IMR-90 (cell line): ENCODE data around the gene NR4A1. TPM values are rescaled to one million over a fixed set of nuclear protein-coding genes. Genes with fewer than 3 reads are reported as not detected.

Experiments
- ATAC-seq: fragments of 200-7000 bp; cut with Tn5 transposase; 2 replicates; pipeline ENCODE4 v1.9.1; 2020; ENCODE audit warnings: low read depth, mild to moderate bottlenecking, moderate library complexity
- BruUV-seq: library from RNA; stranded (reverse); fragments of 400-500 nt; replicated peaks from 2 replicates; lab custom pipeline; 2021; lab: Mats Ljungman, UMichigan
- CTCF ChIA-PET: fragments of 300-600 bp; formaldehyde crosslinking; extraction: SDS; loops from one replicate; lab custom pipeline; 2021; ENCODE audit warnings: antibody characterized with exemption; lab: Yijun Ruan, JAX
- POLR2A ChIA-PET: fragments of 300-600 bp; sonication (Branson Sonifier 250); formaldehyde crosslinking; loops from one replicate; lab custom pipeline; 2022; ENCODE audit warnings: antibody characterized with exemption; ENCODE audit not compliant: unreplicated experiment; lab: Charles Lee
- DNase-seq: peaks from one replicate; pipeline ENCODE4 v3.0.0; 2013
- H2AFZ ChIP-seq: replicated peaks from 2 replicates; pipeline ENCODE3; 2013; ENCODE audit warnings: low read length, mild to moderate bottlenecking; ENCODE audit not compliant: poor library complexity
- H2AK5ac ChIP-seq: 2 replicates; pipeline ENCODE4 v1.6.1; 2013; ENCODE audit warnings: low read depth, low read length, inconsistent platforms
- H2AK9ac ChIP-seq: replicated peaks from 2 replicates; pipeline ENCODE3; 2013; ENCODE audit warnings: mild to moderate bottlenecking, low read depth, low read length, moderate library complexity; ENCODE audit not compliant: poor library complexity
- H2BK120ac ChIP-seq: 2 replicates; pipeline ENCODE4 v1.6.1; 2013; ENCODE audit warnings: low read depth, low read length, inconsistent platforms
- H2BK15ac ChIP-seq: 3 replicates; pipeline ENCODE4 v1.6.1; 2013; ENCODE audit warnings: low read depth, low read length, inconsistent platforms
- H2BK20ac ChIP-seq: 2 replicates; pipeline ENCODE4 v1.6.1; 2013; ENCODE audit warnings: low read depth, mild to moderate bottlenecking, inconsistent platforms, low read length, moderate library complexity
- H2BK5ac ChIP-seq: 2 replicates; pipeline ENCODE4 v1.6.1; 2013; ENCODE audit warnings: mild to moderate bottlenecking, low read depth, low read length, inconsistent platforms; ENCODE audit not compliant: poor library complexity, severe bottlenecking
- H3K14ac ChIP-seq: replicated peaks from 2 replicates; pipeline ENCODE4 v1.6.1; 2013; ENCODE audit warnings: low read depth, low read length, inconsistent platforms
- H3K18ac ChIP-seq: 2 replicates; pipeline ENCODE4 v1.6.1; 2013; ENCODE audit warnings: low read depth, low read length, control low read depth
- H3K23ac ChIP-seq: 2 replicates; pipeline ENCODE4 v1.6.1; 2013; ENCODE audit warnings: low read depth, low read length, inconsistent platforms
- H3K27ac ChIP-seq: 2 replicates; pipeline ENCODE4 v1.5.1; 2013; ENCODE audit warnings: mild to moderate bottlenecking, control low read depth, low read length; ENCODE audit not compliant: insufficient read depth
- H3K27me3 ChIP-seq: 2 replicates; pipeline ENCODE4 v1.6.1; 2013; ENCODE audit warnings: low read length; ENCODE audit not compliant: control insufficient read depth, insufficient read depth
- H3K36me3 ChIP-seq: 2 replicates; pipeline ENCODE4 v1.6.1; 2013; ENCODE audit warnings: low read length, mixed read lengths; ENCODE audit not compliant: control insufficient read depth, insufficient read depth
- H3K4ac ChIP-seq: 2 replicates; pipeline ENCODE4 v1.6.1; 2013; ENCODE audit warnings: low read depth, low read length, inconsistent platforms
- H3K4me1 ChIP-seq: 2 replicates; pipeline ENCODE4 v1.6.1; 2013; ENCODE audit warnings: low read length, mixed read lengths; ENCODE audit not compliant: control insufficient read depth, insufficient read depth
- H3K4me2 ChIP-seq: 2 replicates; pipeline ENCODE4 v1.6.1; 2013; ENCODE audit warnings: low read depth, mild to moderate bottlenecking, control low read depth, low read length, moderate library complexity
- H3K4me3 ChIP-seq: 2 replicates; pipeline ENCODE4 v1.5.1; 2013; ENCODE audit warnings: low read depth, mild to moderate bottlenecking, control low read depth, low read length, moderate library complexity; ENCODE audit not compliant: insufficient read depth
- H3K56ac ChIP-seq: 2 replicates; pipeline ENCODE4 v1.6.1; 2013; ENCODE audit warnings: low read length, inconsistent platforms; ENCODE audit not compliant: insufficient read depth; ENCODE audit errors: extremely low read depth
- H3K79me1 ChIP-seq, 2 experiments: 2 replicates each; pipeline ENCODE4 v1.6.1; 2013; ENCODE audit warnings: low read length in 2 of 2, inconsistent platforms in 1 of 2, low read depth in 1 of 2
- H3K9ac ChIP-seq: 2 replicates; pipeline ENCODE4 v1.6.1; 2013; ENCODE audit warnings: low read depth, low read length, control low read depth
- H3K9me1 ChIP-seq: 2 replicates; pipeline ENCODE4 v1.6.1; 2013; ENCODE audit warnings: low read length, inconsistent platforms; ENCODE audit not compliant: insufficient read depth
- H3K9me3 ChIP-seq: 2 replicates; pipeline ENCODE4 v1.6.1; 2013; ENCODE audit warnings: low read length; ENCODE audit not compliant: control insufficient read depth, insufficient read depth
- H4K20me1 ChIP-seq: 2 replicates; pipeline ENCODE4 v1.6.1; 2013; ENCODE audit warnings: low read length, inconsistent platforms; ENCODE audit not compliant: insufficient read depth
- H4K5ac ChIP-seq: 2 replicates; pipeline ENCODE4 v1.6.1; 2013; ENCODE audit warnings: mild to moderate bottlenecking, low read depth, low read length, control low read depth
- H4K8ac ChIP-seq, 2 experiments: 2 replicates each; pipeline ENCODE4 v1.6.1; 2013; ENCODE audit warnings: low read depth in 2 of 2, low read length in 2 of 2, control low read depth in 1 of 2, inconsistent platforms in 1 of 2
- H4K91ac ChIP-seq: 2 replicates; pipeline ENCODE4 v1.6.1; 2013; ENCODE audit warnings: low read depth, low read length, inconsistent platforms; ENCODE audit not compliant: insufficient read depth
- BHLHE40 ChIP-seq: fragments of 150-350 bp; IDR thresholded peaks from 2 replicates; pipeline ENCODE4 v1.6.1; 2016; ENCODE audit warnings: mild to moderate bottlenecking, low read depth, low read length
- MAZ ChIP-seq: IDR thresholded peaks from 2 replicates; pipeline ENCODE4 v1.6.1; 2012; ENCODE audit warnings: low read depth, mild to moderate bottlenecking, low read length, improper control_type of control experiment, moderate library complexity, borderline replicate concordance
- POLR2A ChIP-seq: IDR thresholded peaks from 2 replicates; pipeline ENCODE4 v1.6.1; 2012; ENCODE audit warnings: mild to moderate bottlenecking, low read depth, low read length
- RAD21 ChIP-seq: IDR thresholded peaks from 2 replicates; pipeline ENCODE4 v1.6.1; 2012; ENCODE audit warnings: low read length, improper control_type of control experiment
- WGBS, 2 experiments: methylation state at CpG; one replicate each; pipeline versions ENCODE4 v1.1.5 to v1.1.7; 2013; ENCODE audit warnings: missing lambda C conversion rate in 2 of 2; ENCODE audit not compliant: insufficient read length in 1 of 2; ENCODE audit errors: extremely low coverage in 2 of 2; 5-methylcytosine and 5-hydroxymethylcytosine counted together
- dilution Hi-C: fragments of 300-500 bp; cut with HindIII; formaldehyde crosslinking; loops from one replicate; pipeline ENCODE4 v1.14.3; 2018; ENCODE audit warnings: low sequenced_read_pairs; ENCODE audit not compliant: unreplicated experiment
- in situ Hi-C: fragments of 300-500 bp; cut with MboI; formaldehyde crosslinking; loops from 3 replicates; pipeline ENCODE4 v1.14.3; 2019; ENCODE audit warnings: low sequenced_read_pairs, inconsistent platforms, mixed read lengths
- intact Hi-C: fragments of 100-400 bp; cut with micrococcal nuclease; formaldehyde crosslinking; loops from 2 replicates; pipeline ENCODE4 v1.10.0; 2022
- polyA plus RNA-seq, 3 experiments: library from polyadenylated mRNA; depleted of rRNA; stranded (reverse); fragments of >200 nt; gene quantifications; 2 replicates each; pipeline ENCODE4 v1.2.3, GENCODE V29; 2012; ENCODE audit warnings: low replicate concordance in 1 of 3
- total RNA-seq: library from RNA; depleted of rRNA; stranded (reverse); fragments of >200 nt; gene quantifications from 2 replicates; pipeline ENCODE4 v1.2.3, GENCODE V29; 2012

The NR4A1 gene
- total and polyA plus RNA-seq, 2 of the 4 experiments (the other 2 are of a cell fraction): 6.6 to 34.1 TPM

GRCh38 chr12:52056801-52057637, 5.8 kb downstream of the NR4A1 start (continued):
- TF ChIP-seq MAZ: no peak; the same call in 1 of the 2 replicates

DNA sequence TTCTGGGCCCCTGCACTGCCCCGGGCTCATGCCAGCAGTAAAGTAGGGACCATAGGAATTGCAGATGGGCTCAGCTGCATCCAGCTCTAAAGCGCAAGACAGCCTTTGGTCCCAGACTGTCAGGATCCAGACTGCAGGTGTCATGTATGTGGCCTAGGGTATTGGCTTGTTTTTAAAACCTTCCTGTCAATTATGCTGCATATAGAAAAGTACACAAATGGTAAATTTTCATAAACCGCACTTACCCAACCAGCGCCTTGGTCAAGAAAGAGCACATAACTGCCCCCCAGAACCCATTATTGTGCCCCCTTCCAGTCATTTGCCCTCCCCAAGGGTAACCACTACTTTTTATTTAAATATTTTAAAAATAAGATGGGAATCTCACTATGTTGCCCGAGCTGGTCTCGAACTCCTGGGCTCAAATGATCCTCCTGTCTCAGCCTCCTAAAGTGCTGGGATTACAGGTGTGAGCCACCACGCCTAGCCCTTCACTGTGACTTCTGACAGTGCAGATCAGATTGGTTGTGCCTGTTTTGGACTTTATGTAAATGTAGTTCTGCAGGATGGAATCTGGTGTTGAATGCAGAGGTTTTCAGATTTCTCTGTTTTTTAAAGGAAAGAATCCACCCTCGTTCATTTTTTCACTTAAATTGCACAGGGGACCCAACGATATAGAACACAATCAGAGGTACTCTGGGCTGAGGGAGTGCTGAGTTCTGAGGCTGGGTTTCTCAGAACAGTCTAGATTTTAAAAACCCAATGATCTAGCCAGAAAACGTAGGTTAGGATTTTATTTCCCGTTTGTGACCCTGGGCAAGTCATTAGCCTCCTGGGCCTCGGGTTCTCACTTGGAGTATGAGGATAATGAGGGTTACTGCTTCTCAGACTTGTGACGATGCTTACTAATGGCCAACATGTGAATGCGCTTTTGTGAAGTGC, 6.7 kb downstream of the NR4A1 start:
- Histone ChIP-seq H3K4me1 (peaks cover 11% of the 10 kb centered on the region; the same call in 1 of the 2 replicates), H3K9me1 (no peaks in the 10 kb centered on the region), H3K18ac (no peak overlapping the region), H2BK15ac (no peak overlapping the region), H3K79me1 (peaks cover 0 to 30% of the 10 kb centered on the region in 2 experiments; a peak in 2 of 4 replicates), H4K91ac (no peak overlapping the region), H3K27ac (no peak overlapping the region), H3K4me3 (no peak overlapping the region), H2AK9ac (no peak overlapping the region), H3K56ac (no peak overlapping the region), H2BK20ac (no peak overlapping the region), H3K27me3 (no peaks in the 10 kb centered on the region), H3K9me3 (no peaks in the 10 kb centered on the region), H3K23ac (no peak overlapping the region), H3K9ac (no peak overlapping the region), H3K14ac (no peak overlapping the region), H2AFZ (no peak overlapping the region), H3K36me3 (peaks cover 46% of the 10 kb centered on the region), H2BK5ac (no peak overlapping the region), H4K8ac (no peak overlapping the region), H3K4ac (no peak overlapping the region), H4K20me1 (peaks cover 29% of the 10 kb centered on the region), H2BK120ac (no peak overlapping the region), H4K5ac (no peak overlapping the region), H2AK5ac (no peak overlapping the region), H3K4me2 (no peak overlapping the region)
- ATAC-seq (no peak), DNase-seq (no peak)
- dilution Hi-C loops (no loop called here), intact Hi-C loops (no loop called here), in situ Hi-C loops (no loop called here)
- POLR2A ChIA-PET: no interaction called here
- 95% methylated on average over 7 of the region's 14 CpGs; no CpG with 5 or more reads in 1 of the 2 experiments for WGBS, 2 experiments
- no TSS peak for BruUV-seq
- 0 out of 2 replicates have a peak, but pooled peaks have one; percentile 8 for TF ChIP-seq MAZ
- 0 out of 2 replicates have a peak, but pooled peaks have one; percentile 4 for TF ChIP-seq BHLHE40
- TF ChIP-seq POLR2A: peak; percentile 30
- no peak for TF ChIP-seq RAD21
- CTCF ChIA-PET: interaction anchor here (2.2 kb wide), 1 partner anchor 32 kb away, joined by 10 read pairs; no protein-coding TSS in a partner anchor
